WTC11 (cell line): ENCODE measurements around the gene RPS18.

Source experiments
- ELF4 ChIP-seq: sonication (generic); formaldehyde crosslinking; IDR thresholded peaks from 2 replicates; pipeline ENCODE4 v1.8.1; 2022; ENCODE audit warnings: low read depth, mild to moderate bottlenecking, moderate library complexity, missing genetic modification reagents
- ESRRA ChIP-seq: sonication (generic); formaldehyde crosslinking; IDR thresholded peaks from 2 replicates; pipeline ENCODE4 v1.8.1; 2022; ENCODE audit warnings: mild to moderate bottlenecking, missing genetic modification reagents, borderline replicate concordance
- JUN ChIP-seq: sonication (generic); formaldehyde crosslinking; IDR thresholded peaks from 2 replicates; pipeline ENCODE4 v1.8.0; 2023; ENCODE audit warnings: mild to moderate bottlenecking, missing genetic modification reagents
- NFYB ChIP-seq: sonication (generic); formaldehyde crosslinking; conservative IDR thresholded peaks from 2 replicates; pipeline ENCODE4 v1.8.0; 2022; ENCODE audit warnings: low read depth, missing genetic modification reagents
- NR2C2 ChIP-seq: sonication (generic); formaldehyde crosslinking; IDR thresholded peaks from 2 replicates; pipeline ENCODE4 v1.8.0; 2022; ENCODE audit warnings: mild to moderate bottlenecking, missing genetic modification reagents
- RELA ChIP-seq: sonication (generic); formaldehyde crosslinking; IDR thresholded peaks from 2 replicates; pipeline ENCODE4 v1.8.1; 2022; ENCODE audit warnings: missing genetic modification reagents, mild to moderate bottlenecking, borderline replicate concordance
- TCF7 ChIP-seq: sonication (generic); formaldehyde crosslinking; IDR thresholded peaks from 2 replicates; pipeline ENCODE4 v1.8.0; 2022; ENCODE audit warnings: mild to moderate bottlenecking, low read depth, missing genetic modification reagents, moderate library complexity
- ZNF416 ChIP-seq: fragments of 250-450 bp; sonication (Bioruptor Pico); IDR thresholded peaks from 2 replicates; pipeline ENCODE4 v1.9.0; 2021; ENCODE audit warnings: mild to moderate bottlenecking, inconsistent platforms
- TF ChIP-seq, protein P1 (sequence below): sonication (generic); formaldehyde crosslinking; IDR thresholded peaks from 2 replicates; pipeline ENCODE4 v1.8.1; 2022; ENCODE audit warnings: missing genetic modification reagents, borderline replicate concordance
- TF ChIP-seq, protein P2 (sequence below): fragments of 250-450 bp; sonication (Bioruptor Pico); IDR thresholded peaks from 2 replicates; pipeline ENCODE4 v2.1.2; 2022; ENCODE audit warnings: mild to moderate bottlenecking, moderate library complexity
- TF ChIP-seq, protein P3 (sequence below): fragments of 200-600 bp; IDR thresholded peaks from 2 replicates; pipeline ENCODE4 v1.8.0; 2022; ENCODE audit warnings: antibody characterized with exemption
- TF ChIP-seq, protein P4 (sequence below): fragments of 250-450 bp; sonication (Bioruptor Pico); IDR thresholded peaks from 2 replicates; pipeline ENCODE4 v1.9.0; 2021; ENCODE audit warnings: mild to moderate bottlenecking, borderline replicate concordance
- TF ChIP-seq, protein P5 (sequence below): sonication (generic); formaldehyde crosslinking; IDR thresholded peaks from 2 replicates; pipeline ENCODE4 v1.8.1; 2023; ENCODE audit warnings: mild to moderate bottlenecking, missing genetic modification reagents

DNA sequence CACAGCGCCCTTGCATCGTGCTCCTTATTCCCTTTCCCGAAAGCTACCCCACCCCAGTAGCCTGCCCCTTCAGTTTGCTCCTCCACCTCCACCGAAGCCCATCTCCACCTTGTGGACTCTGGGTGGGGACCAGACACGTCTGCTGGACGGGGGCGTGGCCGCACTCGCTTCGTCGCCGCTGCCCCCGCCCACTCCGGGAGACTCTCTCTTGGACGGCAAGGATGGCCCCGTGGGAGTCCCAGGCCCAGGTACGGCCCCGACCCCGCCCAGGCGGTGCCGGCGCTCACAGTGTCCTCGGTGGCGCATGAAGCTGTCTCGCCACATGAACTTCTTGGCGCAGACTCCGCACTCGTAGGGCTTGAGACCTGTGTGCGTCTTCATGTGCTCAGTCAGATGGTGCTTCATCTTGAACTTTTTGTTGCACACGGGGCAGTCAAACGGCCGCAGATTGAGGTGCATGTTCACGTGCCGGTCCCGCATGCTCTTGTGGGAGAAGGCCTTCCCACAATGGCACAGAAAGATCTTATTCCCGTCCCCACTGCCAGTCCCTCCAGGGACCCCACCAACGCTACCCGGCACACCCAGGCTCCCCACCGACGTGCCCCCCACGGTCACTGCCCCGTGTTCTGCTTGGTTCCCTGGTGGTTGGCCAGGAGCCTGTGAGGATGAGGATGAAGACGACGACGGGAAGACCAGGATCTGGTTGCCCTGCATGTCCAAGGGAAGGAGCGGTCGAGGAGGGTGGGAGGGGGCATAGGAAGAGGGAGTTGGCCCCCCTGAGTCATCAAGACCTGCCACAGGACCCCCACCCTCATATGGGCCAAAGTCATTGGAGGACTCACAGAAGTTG, 43.3 kb downstream of the RPS18 start:
- TF ChIP-seq, protein P1, sequence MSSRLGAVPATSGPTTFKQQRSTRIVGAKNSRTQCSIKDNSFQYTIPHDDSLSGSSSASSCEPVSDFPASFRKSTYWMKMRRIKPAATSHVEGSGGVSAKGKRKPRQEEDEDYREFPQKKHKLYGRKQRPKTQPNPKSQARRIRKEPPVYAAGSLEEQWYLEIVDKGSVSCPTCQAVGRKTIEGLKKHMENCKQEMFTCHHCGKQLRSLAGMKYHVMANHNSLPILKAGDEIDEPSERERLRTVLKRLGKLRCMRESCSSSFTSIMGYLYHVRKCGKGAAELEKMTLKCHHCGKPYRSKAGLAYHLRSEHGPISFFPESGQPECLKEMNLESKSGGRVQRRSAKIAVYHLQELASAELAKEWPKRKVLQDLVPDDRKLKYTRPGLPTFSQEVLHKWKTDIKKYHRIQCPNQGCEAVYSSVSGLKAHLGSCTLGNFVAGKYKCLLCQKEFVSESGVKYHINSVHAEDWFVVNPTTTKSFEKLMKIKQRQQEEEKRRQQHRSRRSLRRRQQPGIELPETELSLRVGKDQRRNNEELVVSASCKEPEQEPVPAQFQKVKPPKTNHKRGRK, result no peak
- TF ChIP-seq, protein P2, sequence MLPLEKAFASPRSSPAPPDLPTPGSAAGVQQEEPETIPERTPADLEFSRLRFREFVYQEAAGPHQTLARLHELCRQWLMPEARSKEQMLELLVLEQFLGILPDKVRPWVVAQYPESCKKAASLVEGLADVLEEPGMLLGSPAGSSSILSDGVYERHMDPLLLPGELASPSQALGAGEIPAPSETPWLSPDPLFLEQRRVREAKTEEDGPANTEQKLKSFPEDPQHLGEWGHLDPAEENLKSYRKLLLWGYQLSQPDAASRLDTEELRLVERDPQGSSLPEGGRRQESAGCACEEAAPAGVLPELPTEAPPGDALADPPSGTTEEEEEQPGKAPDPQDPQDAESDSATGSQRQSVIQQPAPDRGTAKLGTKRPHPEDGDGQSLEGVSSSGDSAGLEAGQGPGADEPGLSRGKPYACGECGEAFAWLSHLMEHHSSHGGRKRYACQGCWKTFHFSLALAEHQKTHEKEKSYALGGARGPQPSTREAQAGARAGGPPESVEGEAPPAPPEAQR (CRISPR knock-in tag), result no peak
- TF ChIP-seq JUN (no peak), ESRRA (CRISPR knock-in tag) (no peak), NFYB (no peak), RELA (CRISPR knock-in tag) (no peak), ELF4 (CRISPR knock-in tag) (no peak), ZNF416 (CRISPR knock-in tag) (no peak), TCF7 (CRISPR knock-in tag) (no peak), NR2C2 (CRISPR knock-in tag) (no peak)
- TF ChIP-seq, protein P3, sequence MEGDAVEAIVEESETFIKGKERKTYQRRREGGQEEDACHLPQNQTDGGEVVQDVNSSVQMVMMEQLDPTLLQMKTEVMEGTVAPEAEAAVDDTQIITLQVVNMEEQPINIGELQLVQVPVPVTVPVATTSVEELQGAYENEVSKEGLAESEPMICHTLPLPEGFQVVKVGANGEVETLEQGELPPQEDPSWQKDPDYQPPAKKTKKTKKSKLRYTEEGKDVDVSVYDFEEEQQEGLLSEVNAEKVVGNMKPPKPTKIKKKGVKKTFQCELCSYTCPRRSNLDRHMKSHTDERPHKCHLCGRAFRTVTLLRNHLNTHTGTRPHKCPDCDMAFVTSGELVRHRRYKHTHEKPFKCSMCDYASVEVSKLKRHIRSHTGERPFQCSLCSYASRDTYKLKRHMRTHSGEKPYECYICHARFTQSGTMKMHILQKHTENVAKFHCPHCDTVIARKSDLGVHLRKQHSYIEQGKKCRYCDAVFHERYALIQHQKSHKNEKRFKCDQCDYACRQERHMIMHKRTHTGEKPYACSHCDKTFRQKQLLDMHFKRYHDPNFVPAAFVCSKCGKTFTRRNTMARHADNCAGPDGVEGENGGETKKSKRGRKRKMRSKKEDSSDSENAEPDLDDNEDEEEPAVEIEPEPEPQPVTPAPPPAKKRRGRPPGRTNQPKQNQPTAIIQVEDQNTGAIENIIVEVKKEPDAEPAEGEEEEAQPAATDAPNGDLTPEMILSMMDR, result no peak
- TF ChIP-seq, protein P4, sequence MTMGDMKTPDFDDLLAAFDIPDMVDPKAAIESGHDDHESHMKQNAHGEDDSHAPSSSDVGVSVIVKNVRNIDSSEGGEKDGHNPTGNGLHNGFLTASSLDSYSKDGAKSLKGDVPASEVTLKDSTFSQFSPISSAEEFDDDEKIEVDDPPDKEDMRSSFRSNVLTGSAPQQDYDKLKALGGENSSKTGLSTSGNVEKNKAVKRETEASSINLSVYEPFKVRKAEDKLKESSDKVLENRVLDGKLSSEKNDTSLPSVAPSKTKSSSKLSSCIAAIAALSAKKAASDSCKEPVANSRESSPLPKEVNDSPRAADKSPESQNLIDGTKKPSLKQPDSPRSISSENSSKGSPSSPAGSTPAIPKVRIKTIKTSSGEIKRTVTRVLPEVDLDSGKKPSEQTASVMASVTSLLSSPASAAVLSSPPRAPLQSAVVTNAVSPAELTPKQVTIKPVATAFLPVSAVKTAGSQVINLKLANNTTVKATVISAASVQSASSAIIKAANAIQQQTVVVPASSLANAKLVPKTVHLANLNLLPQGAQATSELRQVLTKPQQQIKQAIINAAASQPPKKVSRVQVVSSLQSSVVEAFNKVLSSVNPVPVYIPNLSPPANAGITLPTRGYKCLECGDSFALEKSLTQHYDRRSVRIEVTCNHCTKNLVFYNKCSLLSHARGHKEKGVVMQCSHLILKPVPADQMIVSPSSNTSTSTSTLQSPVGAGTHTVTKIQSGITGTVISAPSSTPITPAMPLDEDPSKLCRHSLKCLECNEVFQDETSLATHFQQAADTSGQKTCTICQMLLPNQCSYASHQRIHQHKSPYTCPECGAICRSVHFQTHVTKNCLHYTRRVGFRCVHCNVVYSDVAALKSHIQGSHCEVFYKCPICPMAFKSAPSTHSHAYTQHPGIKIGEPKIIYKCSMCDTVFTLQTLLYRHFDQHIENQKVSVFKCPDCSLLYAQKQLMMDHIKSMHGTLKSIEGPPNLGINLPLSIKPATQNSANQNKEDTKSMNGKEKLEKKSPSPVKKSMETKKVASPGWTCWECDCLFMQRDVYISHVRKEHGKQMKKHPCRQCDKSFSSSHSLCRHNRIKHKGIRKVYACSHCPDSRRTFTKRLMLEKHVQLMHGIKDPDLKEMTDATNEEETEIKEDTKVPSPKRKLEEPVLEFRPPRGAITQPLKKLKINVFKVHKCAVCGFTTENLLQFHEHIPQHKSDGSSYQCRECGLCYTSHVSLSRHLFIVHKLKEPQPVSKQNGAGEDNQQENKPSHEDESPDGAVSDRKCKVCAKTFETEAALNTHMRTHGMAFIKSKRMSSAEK (CRISPR knock-in tag), result no peak
- TF ChIP-seq, protein P5, sequence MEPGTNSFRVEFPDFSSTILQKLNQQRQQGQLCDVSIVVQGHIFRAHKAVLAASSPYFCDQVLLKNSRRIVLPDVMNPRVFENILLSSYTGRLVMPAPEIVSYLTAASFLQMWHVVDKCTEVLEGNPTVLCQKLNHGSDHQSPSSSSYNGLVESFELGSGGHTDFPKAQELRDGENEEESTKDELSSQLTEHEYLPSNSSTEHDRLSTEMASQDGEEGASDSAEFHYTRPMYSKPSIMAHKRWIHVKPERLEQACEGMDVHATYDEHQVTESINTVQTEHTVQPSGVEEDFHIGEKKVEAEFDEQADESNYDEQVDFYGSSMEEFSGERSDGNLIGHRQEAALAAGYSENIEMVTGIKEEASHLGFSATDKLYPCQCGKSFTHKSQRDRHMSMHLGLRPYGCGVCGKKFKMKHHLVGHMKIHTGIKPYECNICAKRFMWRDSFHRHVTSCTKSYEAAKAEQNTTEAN (CRISPR knock-in tag), result no peak
